ENCODE results near the gene ARHGEF37.

The ARHGEF37 gene

GRCh38 chr5:149675610-149676201 is 94.4 kb downstream of the ARHGEF37 start:
- 87 to 92% methylated on average over 9 to 12 of the region's 12 CpGs for WGBS, 2 experiments (ENCODE audit: insufficient coverage in 2 of 2)
- peaks cover 8% of the 10 kb centered on the region for H3K9me3 ChIP-seq (ENCODE audit: control insufficient read depth, low read length)
- no peak overlapping the region for H3K4me3 ChIP-seq (ENCODE audit: extremely low read depth, insufficient read depth, low read length, poor library complexity, severe bottlenecking)
- no peak overlapping the region for H3K27ac ChIP-seq (ENCODE audit: low read depth, low read length, severe bottlenecking)
- no peaks in the 10 kb centered on the region for H3K36me3 ChIP-seq (ENCODE audit: control insufficient read depth, insufficient read depth, low read length)
- H3K4me1 ChIP-seq (ENCODE audit: control insufficient read depth, insufficient read depth, low read length, poor library complexity, severe bottlenecking), result no peaks in the 10 kb centered on the region

GRCh38 chr5:149677731-149678130 is 96.4 kb downstream of the ARHGEF37 start:
- Histone ChIP-seq H3K4me1 (ENCODE audit: control insufficient read depth, insufficient read depth, low read length, poor library complexity, severe bottlenecking) (no peaks in the 10 kb centered on the region), H3K9me3 (ENCODE audit: control insufficient read depth, low read length) (no peaks in the 10 kb centered on the region), H3K4me3 (ENCODE audit: extremely low read depth, insufficient read depth, low read length, poor library complexity, severe bottlenecking) (no peak overlapping the region), H3K27ac (ENCODE audit: low read depth, low read length, severe bottlenecking) (no peak overlapping the region), H3K36me3 (ENCODE audit: control insufficient read depth, insufficient read depth, low read length) (no peaks in the 10 kb centered on the region)
- WGBS, 2 experiments (ENCODE audit: insufficient coverage in 2 of 2), result 79 to 84% methylated on average over 6 to 7 of the region's 7 CpGs

- H3K36me3 ChIP-seq (ENCODE audit: control insufficient read depth, insufficient read depth, low read length), result no peaks in the 10 kb centered on the region
- H3K4me3 ChIP-seq (ENCODE audit: extremely low read depth, insufficient read depth, low read length, poor library complexity, severe bottlenecking), result no peak overlapping the region
- H3K27ac ChIP-seq (ENCODE audit: low read depth, low read length, severe bottlenecking), result no peak overlapping the region
- no peaks in the 10 kb centered on the region for H3K9me3 ChIP-seq (ENCODE audit: control insufficient read depth, low read length)
- no peaks in the 10 kb centered on the region for H3K4me1 ChIP-seq (ENCODE audit: control insufficient read depth, insufficient read depth, low read length, poor library complexity, severe bottlenecking)
- WGBS, 2 experiments (ENCODE audit: insufficient coverage in 2 of 2), result 91 to 96% methylated on average over 6 to 7 of the region's 7 CpGs
Measured at GRCh38 chr5:149679876-149680809, 98.8 kb downstream of the ARHGEF37 start.

- Histone ChIP-seq H3K36me3 (ENCODE audit: control insufficient read depth, insufficient read depth, low read length) (no peaks in the 10 kb centered on the region), H3K27ac (ENCODE audit: low read depth, low read length, severe bottlenecking) (no peak overlapping the region), H3K4me1 (ENCODE audit: control insufficient read depth, insufficient read depth, low read length, poor library complexity, severe bottlenecking) (no peaks in the 10 kb centered on the region), H3K9me3 (ENCODE audit: control insufficient read depth, low read length) (no peaks in the 10 kb centered on the region), H3K4me3 (ENCODE audit: extremely low read depth, insufficient read depth, low read length, poor library complexity, severe bottlenecking) (no peak overlapping the region)
- 71 to 92% methylated on average over 2 of the region's 2 CpGs for WGBS, 2 experiments (ENCODE audit: insufficient coverage in 2 of 2)
Measured at GRCh38 chr5:149680810-149681221, 99.5 kb downstream of the ARHGEF37 start.

- no peak overlapping the region for H3K4me3 ChIP-seq (ENCODE audit: extremely low read depth, insufficient read depth, low read length, poor library complexity, severe bottlenecking)
- no peaks in the 10 kb centered on the region for H3K4me1 ChIP-seq (ENCODE audit: control insufficient read depth, insufficient read depth, low read length, poor library complexity, severe bottlenecking)
- no peaks in the 10 kb centered on the region for H3K36me3 ChIP-seq (ENCODE audit: control insufficient read depth, insufficient read depth, low read length)
- H3K27ac ChIP-seq (ENCODE audit: low read depth, low read length, severe bottlenecking), result no peak overlapping the region
- WGBS, 2 experiments (ENCODE audit: insufficient coverage in 2 of 2), result 100% methylated on average over 1 of the region's 5 CpGs; no CpG with 5 or more reads in 1 of the 2 experiments
- no peaks in the 10 kb centered on the region for H3K9me3 ChIP-seq (ENCODE audit: control insufficient read depth, low read length)
Measured at GRCh38 chr5:149681252-149681651, 100.0 kb downstream of the ARHGEF37 start.

GRCh38 chr5:149681922-149682321 is 100.6 kb downstream of the ARHGEF37 start:
- no peaks in the 10 kb centered on the region for H3K9me3 ChIP-seq (ENCODE audit: control insufficient read depth, low read length)
- no peak overlapping the region for H3K4me3 ChIP-seq (ENCODE audit: extremely low read depth, insufficient read depth, low read length, poor library complexity, severe bottlenecking)
- no peak overlapping the region for H3K27ac ChIP-seq (ENCODE audit: low read depth, low read length, severe bottlenecking)
- WGBS, 2 experiments (ENCODE audit: insufficient coverage in 2 of 2), result 100% methylated on average over 1 of the region's 2 CpGs
- no peaks in the 10 kb centered on the region for H3K36me3 ChIP-seq (ENCODE audit: control insufficient read depth, insufficient read depth, low read length)
- H3K4me1 ChIP-seq (ENCODE audit: control insufficient read depth, insufficient read depth, low read length, poor library complexity, severe bottlenecking), result no peaks in the 10 kb centered on the region

- Histone ChIP-seq H3K36me3 (ENCODE audit: control insufficient read depth, insufficient read depth, low read length) (no peaks in the 10 kb centered on the region), H3K27ac (ENCODE audit: low read depth, low read length, severe bottlenecking) (no peak overlapping the region), H3K9me3 (ENCODE audit: control insufficient read depth, low read length) (no peaks in the 10 kb centered on the region), H3K4me1 (ENCODE audit: control insufficient read depth, insufficient read depth, low read length, poor library complexity, severe bottlenecking) (no peaks in the 10 kb centered on the region), H3K4me3 (ENCODE audit: extremely low read depth, insufficient read depth, low read length, poor library complexity, severe bottlenecking) (no peak overlapping the region)
- 79 to 81% methylated on average over 6 to 8 of the region's 9 CpGs for WGBS, 2 experiments (ENCODE audit: insufficient coverage in 2 of 2)
Measured at GRCh38 chr5:149682532-149683075, 101.3 kb downstream of the ARHGEF37 start.

- Histone ChIP-seq H3K9me3 (ENCODE audit: control insufficient read depth, low read length) (no peaks in the 10 kb centered on the region), H3K27ac (ENCODE audit: low read depth, low read length, severe bottlenecking) (no peak overlapping the region), H3K4me1 (ENCODE audit: control insufficient read depth, insufficient read depth, low read length, poor library complexity, severe bottlenecking) (no peaks in the 10 kb centered on the region), H3K36me3 (ENCODE audit: control insufficient read depth, insufficient read depth, low read length) (no peaks in the 10 kb centered on the region), H3K4me3 (ENCODE audit: extremely low read depth, insufficient read depth, low read length, poor library complexity, severe bottlenecking) (no peak overlapping the region)
- WGBS, 2 experiments (ENCODE audit: insufficient coverage in 2 of 2), result 92 to 100% methylated on average over 1 to 4 of the region's 6 CpGs
Measured at GRCh38 chr5:149683964-149684363, 102.7 kb downstream of the ARHGEF37 start.

- WGBS, 2 experiments (ENCODE audit: insufficient coverage in 2 of 2), result no CpG with 5 or more reads among the region's 4 CpGs
- H3K4me1 ChIP-seq (ENCODE audit: control insufficient read depth, insufficient read depth, low read length, poor library complexity, severe bottlenecking), result no peaks in the 10 kb centered on the region
- H3K27ac ChIP-seq (ENCODE audit: low read depth, low read length, severe bottlenecking), result no peak overlapping the region
- no peaks in the 10 kb centered on the region for H3K9me3 ChIP-seq (ENCODE audit: control insufficient read depth, low read length)
- no peaks in the 10 kb centered on the region for H3K36me3 ChIP-seq (ENCODE audit: control insufficient read depth, insufficient read depth, low read length)
- no peak overlapping the region for H3K4me3 ChIP-seq (ENCODE audit: extremely low read depth, insufficient read depth, low read length, poor library complexity, severe bottlenecking)
Measured at GRCh38 chr5:149684371-149684770, 103.1 kb downstream of the ARHGEF37 start.
